Ishikawa (cell line): ENCODE data around the gene SLC45A3.

Source experiments
- CEBPB ChIP-seq: IDR thresholded peaks from 2 replicates; pipeline ENCODE4 v1.6.1; 2012
- CREB1 ChIP-seq: IDR thresholded peaks from 2 replicates; pipeline ENCODE4 v1.6.1; 2012; ENCODE audit warnings: low read depth
- EGR1 ChIP-seq: IDR thresholded peaks from 2 replicates; pipeline ENCODE4 v1.6.1; 2012
- EP300 ChIP-seq: IDR thresholded peaks from 2 replicates; pipeline ENCODE4 v1.6.1; 2012; ENCODE audit warnings: borderline replicate concordance
- FOXM1 ChIP-seq: IDR thresholded peaks from 2 replicates; pipeline ENCODE4 v1.6.1; 2012; ENCODE audit warnings: low read depth, borderline replicate concordance
- RAD21 ChIP-seq: IDR thresholded peaks from 2 replicates; pipeline ENCODE4 v1.6.1; 2012; ENCODE audit warnings: low read depth
- TAF1 ChIP-seq: IDR thresholded peaks from 2 replicates; pipeline ENCODE4 v1.6.1; 2012; ENCODE audit warnings: low read depth, mild to moderate bottlenecking
- TCF12 ChIP-seq: IDR thresholded peaks from 2 replicates; pipeline ENCODE4 v1.6.1; 2012; ENCODE audit warnings: low read depth
- TEAD4 ChIP-seq: IDR thresholded peaks from 2 replicates; pipeline ENCODE4 v1.6.1; 2012
- YY1 ChIP-seq: IDR thresholded peaks from 2 replicates; pipeline ENCODE4 v1.6.1; 2012; ENCODE audit warnings: low read depth
- TF ChIP-seq, protein P1 (sequence below): IDR thresholded peaks from 2 replicates; pipeline ENCODE4 v1.6.1; 2012; ENCODE audit warnings: low read depth, mild to moderate bottlenecking
- TF ChIP-seq, protein P2 (sequence below): IDR thresholded peaks from 2 replicates; pipeline ENCODE4 v1.6.1; 2012
- TF ChIP-seq, protein P3 (sequence below): IDR thresholded peaks from 2 replicates; pipeline ENCODE4 v1.6.1; 2012

DNA sequence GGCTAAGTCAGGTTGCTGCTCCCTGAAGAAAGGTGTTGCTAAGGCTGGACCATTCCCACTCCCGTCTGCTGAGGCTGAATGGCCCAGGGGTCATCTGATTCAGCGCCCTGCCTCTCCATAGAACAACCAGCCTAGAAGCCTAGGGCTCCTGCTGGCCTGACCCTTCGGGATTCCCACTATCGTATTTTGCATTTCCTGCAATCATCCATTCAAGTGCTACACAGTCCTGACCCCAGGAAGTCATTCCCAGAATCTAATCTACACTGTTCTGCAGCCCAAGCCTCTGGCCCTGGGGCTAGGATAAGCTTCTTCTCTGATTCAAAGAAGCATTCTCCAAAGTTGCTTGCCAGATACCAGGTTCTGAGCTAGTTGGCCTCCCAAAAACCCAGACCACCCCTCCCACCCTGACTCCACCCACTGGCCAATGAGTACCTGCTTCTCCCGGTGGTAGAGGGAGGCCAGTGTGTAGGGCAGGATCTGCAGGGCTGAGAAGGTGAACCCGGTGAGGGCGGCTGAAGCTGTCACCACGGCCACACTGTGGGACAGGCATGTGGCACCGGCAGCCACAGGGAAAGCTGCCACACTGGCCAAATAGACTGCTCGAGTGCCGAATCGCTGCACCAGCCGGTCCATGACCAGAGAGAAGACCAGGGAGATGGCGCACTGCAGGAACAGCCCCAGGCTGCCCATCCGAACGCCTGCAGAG is 18.7 kb downstream of the SLC45A3 start:
- TF ChIP-seq CEBPB (no peak), CREB1 (no peak), TEAD4 (no peak), TAF1 (no peak), TCF12 (no peak), EP300 (no peak), RAD21 (no peak), YY1 (no peak), EGR1 (no peak), FOXM1 (no peak)
- TF ChIP-seq, protein P1, sequence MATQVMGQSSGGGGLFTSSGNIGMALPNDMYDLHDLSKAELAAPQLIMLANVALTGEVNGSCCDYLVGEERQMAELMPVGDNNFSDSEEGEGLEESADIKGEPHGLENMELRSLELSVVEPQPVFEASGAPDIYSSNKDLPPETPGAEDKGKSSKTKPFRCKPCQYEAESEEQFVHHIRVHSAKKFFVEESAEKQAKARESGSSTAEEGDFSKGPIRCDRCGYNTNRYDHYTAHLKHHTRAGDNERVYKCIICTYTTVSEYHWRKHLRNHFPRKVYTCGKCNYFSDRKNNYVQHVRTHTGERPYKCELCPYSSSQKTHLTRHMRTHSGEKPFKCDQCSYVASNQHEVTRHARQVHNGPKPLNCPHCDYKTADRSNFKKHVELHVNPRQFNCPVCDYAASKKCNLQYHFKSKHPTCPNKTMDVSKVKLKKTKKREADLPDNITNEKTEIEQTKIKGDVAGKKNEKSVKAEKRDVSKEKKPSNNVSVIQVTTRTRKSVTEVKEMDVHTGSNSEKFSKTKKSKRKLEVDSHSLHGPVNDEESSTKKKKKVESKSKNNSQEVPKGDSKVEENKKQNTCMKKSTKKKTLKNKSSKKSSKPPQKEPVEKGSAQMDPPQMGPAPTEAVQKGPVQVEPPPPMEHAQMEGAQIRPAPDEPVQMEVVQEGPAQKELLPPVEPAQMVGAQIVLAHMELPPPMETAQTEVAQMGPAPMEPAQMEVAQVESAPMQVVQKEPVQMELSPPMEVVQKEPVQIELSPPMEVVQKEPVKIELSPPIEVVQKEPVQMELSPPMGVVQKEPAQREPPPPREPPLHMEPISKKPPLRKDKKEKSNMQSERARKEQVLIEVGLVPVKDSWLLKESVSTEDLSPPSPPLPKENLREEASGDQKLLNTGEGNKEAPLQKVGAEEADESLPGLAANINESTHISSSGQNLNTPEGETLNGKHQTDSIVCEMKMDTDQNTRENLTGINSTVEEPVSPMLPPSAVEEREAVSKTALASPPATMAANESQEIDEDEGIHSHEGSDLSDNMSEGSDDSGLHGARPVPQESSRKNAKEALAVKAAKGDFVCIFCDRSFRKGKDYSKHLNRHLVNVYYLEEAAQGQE, result no peak
- TF ChIP-seq, protein P2, sequence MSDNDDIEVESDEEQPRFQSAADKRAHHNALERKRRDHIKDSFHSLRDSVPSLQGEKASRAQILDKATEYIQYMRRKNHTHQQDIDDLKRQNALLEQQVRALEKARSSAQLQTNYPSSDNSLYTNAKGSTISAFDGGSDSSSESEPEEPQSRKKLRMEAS, result no peak
- TF ChIP-seq, protein P3, sequence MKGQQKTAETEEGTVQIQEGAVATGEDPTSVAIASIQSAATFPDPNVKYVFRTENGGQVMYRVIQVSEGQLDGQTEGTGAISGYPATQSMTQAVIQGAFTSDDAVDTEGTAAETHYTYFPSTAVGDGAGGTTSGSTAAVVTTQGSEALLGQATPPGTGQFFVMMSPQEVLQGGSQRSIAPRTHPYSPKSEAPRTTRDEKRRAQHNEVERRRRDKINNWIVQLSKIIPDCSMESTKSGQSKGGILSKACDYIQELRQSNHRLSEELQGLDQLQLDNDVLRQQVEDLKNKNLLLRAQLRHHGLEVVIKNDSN, result no peak
